HCT116 (cell line): ENCODE measurements around the gene ACVR1. TPM values are rescaled to one million over a fixed set of nuclear protein-coding genes. Genes with fewer than 3 reads are reported as not detected.
"Not testable (repeated sequence)": the region's sequence is repeated elsewhere in the genome, so short reads cannot be mapped to it uniquely, and the experiment has no call there.

ENCODE experiments used
- ATAC-seq: fragments of 200-7000 bp; cut with Tn5 transposase; 2 replicates; pipeline ENCODE4 v1.9.1; 2020; ENCODE audit warnings: mild to moderate bottlenecking, moderate library complexity
- BruUV-seq: library from RNA; stranded (reverse); fragments of 400-500 nt; replicated peaks from 2 replicates; lab custom pipeline; 2021; lab: Mats Ljungman, UMichigan
- CTCF ChIA-PET: fragments of 300-600 bp; sonication (Branson Sonifier 250); formaldehyde crosslinking; loops from one replicate; lab custom pipeline; 2021; ENCODE audit warnings: antibody characterized with exemption; lab: Charles Lee
- POLR2A ChIA-PET: fragments of 300-600, 350-600 bp; sonication (Branson Sonifier 250); formaldehyde crosslinking; loops from one replicate; lab custom pipeline; 2021; ENCODE audit warnings: antibody characterized with exemption; lab: Charles Lee
- RAD21 ChIA-PET, 2 experiments: fragments of 300-600 bp; sonication (Branson Sonifier 250); formaldehyde crosslinking; loops; one replicate each; lab custom pipeline; 2023; ENCODE audit warnings: low total read pairs in 2 of 2; ENCODE audit not compliant: uncharacterized antibody in 2 of 2, unreplicated experiment in 2 of 2, low non-redundant PET in 1 of 2; lab: Charles Lee
- DNase-seq: peaks from one replicate; pipeline ENCODE4 v3.0.0-alpha.2; 2010; ENCODE audit warnings: low read depth, low spot score
- H2AFZ ChIP-seq: fragments of 200-600 bp; shearing (Covaris generic), sonication (generic); 2 replicates; pipeline ENCODE4 v1.6.1; 2017; ENCODE audit warnings: low read depth, mixed run types, mixed read lengths, antibody characterized with exemption, low read length; ENCODE audit not compliant: poor library complexity, severe bottlenecking
- H3K27ac ChIP-seq: 2 replicates; pipeline ENCODE4 v1.5.1; 2012; ENCODE audit warnings: low read depth, low read length
- H3K27me3 ChIP-seq: fragments of 200-600 bp; sonication (generic); 2 replicates; pipeline ENCODE4 v1.6.1; 2016; ENCODE audit warnings: mixed run types, low read length, mixed read lengths; ENCODE audit not compliant: insufficient read depth
- H3K36me3 ChIP-seq, 2 experiments: fragments of 200-500 bp in 1 of 2; fragments of 200-600 bp in 1 of 2; sonication (Bioruptor generic) in 1 of 2; sonication (generic) in 1 of 2; 2 replicates each; pipeline versions ENCODE4 v1.5.1 to v1.6.1; 2014 to 2016; ENCODE audit warnings: low read length in 2 of 2, inconsistent platforms in 1 of 2, mixed read lengths in 1 of 2, mixed run types in 1 of 2; ENCODE audit not compliant: insufficient read depth in 2 of 2, control insufficient read depth in 1 of 2
- H3K4me1 ChIP-seq, 2 experiments: fragments of 200-600 bp in 1 of 2; sonication (generic) in 1 of 2; 2 replicates each; pipeline versions ENCODE4 v1.5.1 to v1.6.1; 2012 to 2017; ENCODE audit warnings: low read length in 2 of 2, inconsistent platforms in 1 of 2, mild to moderate bottlenecking in 1 of 2, mixed read lengths in 1 of 2, mixed run types in 1 of 2, moderate library complexity in 1 of 2; ENCODE audit not compliant: insufficient read depth in 2 of 2, control insufficient read depth in 1 of 2
- H3K4me2 ChIP-seq: fragments of 200-600 bp; sonication (generic); 2 replicates; pipeline ENCODE4 v1.6.1; 2017; ENCODE audit warnings: mixed run types, low read length, mixed read lengths
- H3K4me3 ChIP-seq, 2 experiments: fragments of 200-600 bp in 1 of 2; sonication (generic) in 1 of 2; replicated peaks in 1 of 2; 2 replicates each; pipeline ENCODE4 v1.5.1; 2011 to 2016; ENCODE audit warnings: low read length in 2 of 2, control low read depth in 1 of 2, low read depth in 1 of 2, mild to moderate bottlenecking in 1 of 2, mixed read lengths in 1 of 2, mixed run types in 1 of 2
- H3K79me2 ChIP-seq: fragments of 200-600 bp; sonication (generic); 2 replicates; pipeline ENCODE4 v1.6.1; 2017; ENCODE audit warnings: mild to moderate bottlenecking, mixed run types, low read length, moderate library complexity, mixed read lengths; ENCODE audit not compliant: insufficient read depth
- H3K9ac ChIP-seq: fragments of 200-600 bp; sonication (generic); 2 replicates; pipeline ENCODE4 v1.6.1; 2016; ENCODE audit warnings: low read length, mixed read lengths
- H3K9me2 ChIP-seq: fragments of 200-600 bp; sonication (generic), shearing (Covaris generic); 2 replicates; pipeline ENCODE4 v1.6.1; 2017; ENCODE audit warnings: mixed run types, mild to moderate bottlenecking, moderate library complexity; ENCODE audit not compliant: insufficient read depth
- H3K9me3 ChIP-seq, 2 experiments: fragments of 200-500 bp in 1 of 2; fragments of 200-600 bp in 1 of 2; sonication (Bioruptor generic) in 1 of 2; sonication (generic) in 1 of 2; 2 replicates each; pipeline ENCODE4 v1.6.1; 2014 to 2017; ENCODE audit warnings: low read length in 2 of 2, mixed read lengths in 2 of 2, inconsistent platforms in 1 of 2, low read depth in 1 of 2, mild to moderate bottlenecking in 1 of 2, mixed run types in 1 of 2, moderate library complexity in 1 of 2; ENCODE audit not compliant: control insufficient read depth in 1 of 2, insufficient read depth in 1 of 2
- H4K20me1 ChIP-seq: fragments of 200-600 bp; sonication (generic), shearing (Covaris generic); 2 replicates; pipeline ENCODE4 v1.6.1; 2017; ENCODE audit warnings: mixed run types, mild to moderate bottlenecking, moderate library complexity; ENCODE audit not compliant: insufficient read depth
- EZH2 ChIP-seq: fragments of 200-600 bp; sonication (generic); IDR thresholded peaks from 2 replicates; pipeline ENCODE4 v1.6.1; 2017; ENCODE audit warnings: antibody characterized with exemption, mixed run types
- EZH2phosphoT487 ChIP-seq: fragments of 200-600 bp; IDR thresholded peaks from 2 replicates; pipeline ENCODE4 v1.6.1; 2018; ENCODE audit warnings: antibody characterized with exemption, borderline replicate concordance
- POLR2AphosphoS5 ChIP-seq: IDR thresholded peaks from 2 replicates; pipeline ENCODE4 v1.6.1; 2011; ENCODE audit warnings: mild to moderate bottlenecking, low read depth, low read length, moderate library complexity
- SP1 ChIP-seq: IDR thresholded peaks from 2 replicates; pipeline ENCODE4 v1.6.1; 2012; ENCODE audit warnings: low read depth
- TCF7L2 ChIP-seq: IDR thresholded peaks from 2 replicates; pipeline ENCODE4 v1.7.0; 2011; ENCODE audit warnings: borderline replicate concordance, inconsistent platforms; ENCODE audit not compliant: insufficient read depth, insufficient read length; ENCODE audit errors: extremely low read depth
- ZBTB33 ChIP-seq: IDR thresholded peaks from 2 replicates; pipeline ENCODE4 v1.6.1; 2011; ENCODE audit warnings: mild to moderate bottlenecking, low read length, moderate library complexity; ENCODE audit not compliant: insufficient replicate concordance; ENCODE audit errors: extremely low read depth
- ZFX ChIP-seq: fragments of 450-650 bp; IDR thresholded peaks from 2 replicates; pipeline ENCODE4 v1.6.1; 2017
- intact Hi-C: fragments of 100-400 bp; cut with micrococcal nuclease; formaldehyde crosslinking; loops from 2 replicates; pipeline ENCODE4 v1.10.0; 2022
- total RNA-seq: library from RNA; stranded (reverse); gene quantifications from one replicate; pipeline ENCODE4 v1.2.1, GENCODE V29; 2021; ENCODE audit not compliant: unreplicated experiment
- TF ChIP-seq, protein P1 (sequence below): IDR thresholded peaks from 2 replicates; pipeline ENCODE4 v1.6.1; 2012

Gene ACVR1
- total RNA-seq, 1 experiment from 2014 or later: 16.9 TPM

DNA sequence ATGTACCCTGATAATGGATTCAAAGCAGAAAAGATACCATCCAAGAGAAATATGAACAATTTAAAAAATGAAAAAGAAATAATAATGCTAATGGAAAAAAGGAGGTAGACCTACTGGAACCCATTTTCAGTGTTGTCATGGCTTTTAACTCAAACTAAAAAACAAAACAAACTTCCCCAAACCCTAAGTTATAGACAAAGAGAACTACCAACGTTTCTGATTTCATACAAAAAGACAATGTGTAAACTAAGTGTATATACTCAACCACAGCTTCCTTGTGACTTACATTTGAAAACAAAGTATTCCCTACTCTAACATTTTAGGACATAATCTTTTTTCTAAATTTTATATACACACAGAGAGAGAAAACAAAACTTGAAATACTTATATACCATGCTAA, 45.9 kb downstream of the ACVR1 start:
- DNase-seq (no peak), ATAC-seq (no peak)
- Histone ChIP-seq H3K9me3 (no peaks in the 10 kb centered on the region), H3K9ac (no peak overlapping the region), H3K79me2 (no peaks in the 10 kb centered on the region), H3K4me2 (peak overlapping the region; percentile 63), H2AFZ (no peak overlapping the region), H3K4me1 (peaks cover 28% of the 10 kb centered on the region in 2 experiments), H4K20me1 (no peaks in the 10 kb centered on the region), H3K4me3 (no peak overlapping the region), H3K36me3 (no peaks in the 10 kb centered on the region), H3K9me2 (no peaks in the 10 kb centered on the region), H3K27ac (peak overlapping the region; percentile 52; the same call in 1 of the 2 replicates), H3K27me3 (no peaks in the 10 kb centered on the region)
- intact Hi-C loops: no loop called here
- POLR2A ChIA-PET: no interaction called here
- RAD21 ChIA-PET: no interaction called here
- CTCF ChIA-PET: no interaction called here
- BruUV-seq: no TSS peak
- no peak for TF ChIP-seq EZH2phosphoT487
- no peak for TF ChIP-seq SP1
- TF ChIP-seq ZBTB33: no peak

DNA sequence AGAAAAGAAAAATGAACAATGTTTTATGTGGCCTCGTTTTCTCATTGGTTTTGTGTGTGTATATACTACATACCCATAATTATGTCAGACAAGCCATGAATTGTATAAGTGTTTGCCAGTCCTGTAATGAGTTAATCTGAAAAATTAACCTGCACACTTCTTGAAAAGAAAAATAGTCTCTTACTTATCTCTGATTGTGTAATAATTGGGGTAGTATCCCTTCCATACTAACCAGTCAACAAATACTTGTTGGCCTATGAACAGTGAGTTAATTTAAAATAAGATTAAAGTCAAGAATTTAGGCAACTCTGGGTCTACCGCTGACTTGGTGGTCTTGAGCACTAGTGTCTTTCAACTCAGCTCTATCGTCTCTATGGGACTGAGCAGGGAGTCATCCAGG, 48.8 kb downstream of the ACVR1 start:
- intact Hi-C loops: no loop called here
- ATAC-seq: no peak
- RAD21 ChIA-PET: no interaction called here
- no peaks in the 10 kb centered on the region for H3K27me3 ChIP-seq
- no peaks in the 10 kb centered on the region for H4K20me1 ChIP-seq
- no peaks in the 10 kb centered on the region for H3K9me3 ChIP-seq
- H3K36me3 ChIP-seq: no peaks in the 10 kb centered on the region
- H3K9ac ChIP-seq: no peak overlapping the region
- no TSS peak for BruUV-seq
- peaks cover 28% of the 10 kb centered on the region in 2 experiments for H3K4me1 ChIP-seq
- CTCF ChIA-PET: no interaction called here
- H2AFZ ChIP-seq: no peak overlapping the region
- no peaks in the 10 kb centered on the region for H3K79me2 ChIP-seq
- no peak overlapping the region for H3K27ac ChIP-seq
- TF ChIP-seq EZH2: no peak
- TF ChIP-seq POLR2AphosphoS5: no peak
- TF ChIP-seq, protein P1, sequence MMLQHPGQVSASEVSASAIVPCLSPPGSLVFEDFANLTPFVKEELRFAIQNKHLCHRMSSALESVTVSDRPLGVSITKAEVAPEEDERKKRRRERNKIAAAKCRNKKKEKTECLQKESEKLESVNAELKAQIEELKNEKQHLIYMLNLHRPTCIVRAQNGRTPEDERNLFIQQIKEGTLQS: no peak
- no peak for TF ChIP-seq ZBTB33
- TF ChIP-seq ZFX: no peak
- TF ChIP-seq TCF7L2: no peak
- TF ChIP-seq, all 23 proteins: peak for 0
- POLR2A ChIA-PET: no interaction called here
- Histone ChIP-seq H3K4me3 (no peak overlapping the region), H3K9me2 (no peaks in the 10 kb centered on the region), H3K4me2 (no peak overlapping the region)
- DNase-seq: no peak

- H3K27ac ChIP-seq, H3K9me2 ChIP-seq, H3K79me2 ChIP-seq, DNase-seq, BruUV-seq, H3K36me3 ChIP-seq, H3K9ac ChIP-seq, H3K4me3 ChIP-seq, H2AFZ ChIP-seq, H4K20me1 ChIP-seq, H3K27me3 ChIP-seq, ATAC-seq, RAD21 ChIA-PET, H3K9me3 ChIP-seq, POLR2A ChIA-PET, H3K4me2 ChIP-seq, intact Hi-C loops, CTCF ChIA-PET: not testable (repeated sequence)
- peaks cover 22 to 24% of the 10 kb centered on the region in 2 experiments for H3K4me1 ChIP-seq
Measured at GRCh38 chr2:157826644-157827043, 49.5 kb downstream of the ACVR1 start.
